Calu3 (cell line): ENCODE data around the gene GNA12. TPM values are rescaled to one million over a fixed set of nuclear protein-coding genes. Genes with fewer than 3 reads are reported as not detected.

Experiments used
- BruUV-seq: library from RNA; stranded (reverse); fragments of 400-500 nt; replicated peaks from 2 replicates; lab custom pipeline; 2021; lab: Mats Ljungman, UMichigan
- CTCF ChIA-PET: fragments of 300-600 bp; sonication (Branson Sonifier 250); formaldehyde crosslinking; loops from one replicate; lab custom pipeline; 2022; ENCODE audit warnings: antibody characterized with exemption; lab: Charles Lee
- DNase-seq: peaks from one replicate; pipeline ENCODE4 v3.0.0; 2022
- H3K27ac Mint-ChIP-seq: one replicate; pipeline ENCODE4 v1.8.0; 2022; ENCODE audit warnings: mixed read lengths; ENCODE audit not compliant: unreplicated experiment
- H3K27me3 Mint-ChIP-seq: one replicate; pipeline ENCODE4 v1.8.0; 2022; ENCODE audit warnings: mixed read lengths; ENCODE audit not compliant: unreplicated experiment
- H3K36me3 Mint-ChIP-seq: one replicate; pipeline ENCODE4 v1.8.0; 2022; ENCODE audit warnings: mild to moderate bottlenecking, moderate library complexity, mixed read lengths; ENCODE audit not compliant: insufficient read depth, unreplicated experiment
- H3K4me1 Mint-ChIP-seq: one replicate; pipeline ENCODE4 v1.8.0; 2022; ENCODE audit warnings: mild to moderate bottlenecking, low read depth, mixed read lengths; ENCODE audit not compliant: unreplicated experiment
- H3K4me3 Mint-ChIP-seq: one replicate; pipeline ENCODE4 v1.8.0; 2022; ENCODE audit warnings: mild to moderate bottlenecking, low read depth, moderate library complexity, mixed read lengths; ENCODE audit not compliant: unreplicated experiment
- H3K9me3 Mint-ChIP-seq: one replicate; pipeline ENCODE4 v1.8.0; 2022; ENCODE audit warnings: low read depth, mixed read lengths; ENCODE audit not compliant: unreplicated experiment
- CTCF ChIP-seq: fragments of 200-600 bp; IDR thresholded peaks from one replicate; pipeline ENCODE4 v1.8.0; 2022; ENCODE audit warnings: antibody characterized with exemption; ENCODE audit not compliant: unreplicated experiment
- intact Hi-C: fragments of 100-400 bp; cut with micrococcal nuclease; formaldehyde crosslinking; loops from one replicate; pipeline ENCODE4 v1.10.0; 2022; ENCODE audit not compliant: unreplicated experiment
- total RNA-seq: library from RNA; stranded (reverse); gene quantifications from 2 replicates; pipeline ENCODE4 v1.2.3, GENCODE V29; 2022

Gene GNA12
- total RNA-seq, 1 experiment from 2014 or later: 78.3 TPM

- BruUV-seq: no TSS peak
- H3K9me3 Mint-ChIP-seq: no peaks in the 10 kb centered on the region
- H3K4me1 Mint-ChIP-seq: peaks cover 31% of the 10 kb centered on the region
These were observed 70.5 kb downstream of the GNA12 start for GRCh38 chr7:2773608-2774007.

GRCh38 chr7:2771274-2771731 lies 72.8 kb downstream of the GNA12 start:
- Mint-ChIP-seq H3K27ac (no peak overlapping the region), H3K4me3 (no peak overlapping the region), H3K9me3 (no peaks in the 10 kb centered on the region), H3K36me3 (peaks cover 6% of the 10 kb centered on the region), H3K27me3 (no peaks in the 10 kb centered on the region), H3K4me1 (peaks cover 31% of the 10 kb centered on the region)
- BruUV-seq: no TSS peak
- intact Hi-C loops: no loop called here
- no peak for TF ChIP-seq CTCF
- CTCF ChIA-PET: no interaction called here
- DNase-seq: no peak

More at GRCh38 chr7:2773608-2774007, 70.5 kb downstream of the GNA12 start:
- CTCF ChIA-PET: no interaction called here
- intact Hi-C loops: no loop called here
- no peak for TF ChIP-seq CTCF
- Mint-ChIP-seq H3K36me3 (peaks cover 6% of the 10 kb centered on the region), H3K27me3 (no peaks in the 10 kb centered on the region), H3K27ac (no peak overlapping the region), H3K4me3 (no peak overlapping the region)
- DNase-seq: no peak

DNA sequence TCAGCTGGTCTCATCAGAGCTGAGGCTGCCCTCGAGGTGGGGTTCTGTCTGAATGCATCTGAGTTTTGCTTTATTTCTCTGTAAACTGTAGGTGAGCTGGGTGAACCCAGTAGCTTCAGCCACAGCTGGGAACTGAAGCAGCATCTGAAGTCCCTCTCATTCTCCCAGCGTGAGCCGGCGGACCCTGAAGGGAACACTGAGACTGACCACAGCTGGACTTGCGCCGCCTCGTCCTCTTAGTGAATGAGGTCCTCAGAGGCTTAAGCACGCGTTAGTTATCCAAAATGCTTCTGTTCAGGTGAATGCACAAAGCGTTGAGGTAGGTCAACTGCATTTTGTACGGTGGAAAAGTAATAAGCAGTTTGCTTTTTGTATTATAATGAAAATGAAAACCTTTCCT lies 79.5 kb downstream of the GNA12 start:
- Mint-ChIP-seq H3K4me1 (peaks cover 16% of the 10 kb centered on the region), H3K4me3 (no peak overlapping the region), H3K27ac (no peak overlapping the region), H3K9me3 (no peaks in the 10 kb centered on the region), H3K27me3 (no peaks in the 10 kb centered on the region), H3K36me3 (peaks cover 19% of the 10 kb centered on the region)
- TF ChIP-seq CTCF: no peak
- no TSS peak for BruUV-seq
- CTCF ChIA-PET: no interaction called here
- intact Hi-C loops: no loop called here
- DNase-seq: no peak

- Mint-ChIP-seq H3K4me3 (no peak overlapping the region), H3K27me3 (no peaks in the 10 kb centered on the region), H3K9me3 (no peaks in the 10 kb centered on the region), H3K27ac (no peak overlapping the region), H3K4me1 (peaks cover 27% of the 10 kb centered on the region), H3K36me3 (peaks cover 26% of the 10 kb centered on the region)
- DNase-seq: no peak
- BruUV-seq: no TSS peak
- TF ChIP-seq CTCF: no peak
- intact Hi-C loops: no loop called here
- CTCF ChIA-PET: interaction anchor here (0.6 to 1.0 kb wide), 3 partner anchors 57 to 264 kb away, joined by 3 to 4 read pairs (median 3); no protein-coding TSS in a partner anchor
These were observed 80.5 kb downstream of the GNA12 start for GRCh38 chr7:2763597-2763996.
